Measurements from ENCODE around the gene FNDC3B. TPM values are rescaled to one million over a fixed set of nuclear protein-coding genes. Genes with fewer than 3 reads are reported as not detected.

Gene FNDC3B
- total and polyA plus RNA-seq, 2 of the 8 experiments (the other 6 are each of a cell fraction or from before 2014, with no cell fraction given): 14.1 to 44.4 TPM

DNA sequence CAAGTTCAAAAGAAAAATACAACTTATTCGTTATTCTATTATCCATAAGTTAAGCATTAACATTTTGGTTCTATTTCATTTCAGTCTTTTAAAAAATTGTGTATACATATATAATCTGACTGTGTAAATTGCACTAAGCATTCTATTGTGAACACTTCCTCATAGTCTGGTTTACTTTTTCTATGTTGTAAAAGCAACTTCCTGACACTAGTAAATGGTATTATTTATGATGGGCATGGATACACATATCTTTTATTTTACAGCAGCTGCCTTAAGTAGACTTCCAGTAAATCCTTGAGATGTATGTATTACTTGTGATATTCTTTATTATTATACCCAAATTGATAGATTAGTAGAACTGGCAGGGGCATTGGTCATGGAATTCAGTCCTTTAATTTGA is 58.2 kb downstream of the FNDC3B start (continued):
- TF ChIP-seq, protein P1, sequence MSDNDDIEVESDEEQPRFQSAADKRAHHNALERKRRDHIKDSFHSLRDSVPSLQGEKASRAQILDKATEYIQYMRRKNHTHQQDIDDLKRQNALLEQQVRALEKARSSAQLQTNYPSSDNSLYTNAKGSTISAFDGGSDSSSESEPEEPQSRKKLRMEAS (IDR thresholded peaks at IDR 0.05): no peak
- TF ChIP-seq CEBPB (IDR thresholded peaks at IDR 0.05; ENCODE audit: low read depth, low read length) (no peak), SIX5 (IDR thresholded peaks at IDR 0.05; ENCODE audit: low read depth, low read length) (no peak), CTBP2 (IDR thresholded peaks at IDR 0.05; ENCODE audit: borderline replicate concordance, insufficient read depth, insufficient read length, low read length) (no peak), EP300 (IDR thresholded peaks at IDR 0.05; ENCODE audit: borderline replicate concordance in 1 of 2, low read depth in 2 of 2, low read length in 2 of 2) (no peak), HDAC2 (IDR thresholded peaks at IDR 0.05; ENCODE audit: borderline replicate concordance in 1 of 2, low read depth in 2 of 2, low read length in 2 of 2) (no peak), HDAC6 (IDR thresholded peaks at IDR 0.05; ENCODE audit: low read depth, low read length) (no peak), CBX5 (IDR thresholded peaks at IDR 0.05; ENCODE audit: low read depth, low read length) (no peak)
- TF ChIP-seq, protein P2, sequence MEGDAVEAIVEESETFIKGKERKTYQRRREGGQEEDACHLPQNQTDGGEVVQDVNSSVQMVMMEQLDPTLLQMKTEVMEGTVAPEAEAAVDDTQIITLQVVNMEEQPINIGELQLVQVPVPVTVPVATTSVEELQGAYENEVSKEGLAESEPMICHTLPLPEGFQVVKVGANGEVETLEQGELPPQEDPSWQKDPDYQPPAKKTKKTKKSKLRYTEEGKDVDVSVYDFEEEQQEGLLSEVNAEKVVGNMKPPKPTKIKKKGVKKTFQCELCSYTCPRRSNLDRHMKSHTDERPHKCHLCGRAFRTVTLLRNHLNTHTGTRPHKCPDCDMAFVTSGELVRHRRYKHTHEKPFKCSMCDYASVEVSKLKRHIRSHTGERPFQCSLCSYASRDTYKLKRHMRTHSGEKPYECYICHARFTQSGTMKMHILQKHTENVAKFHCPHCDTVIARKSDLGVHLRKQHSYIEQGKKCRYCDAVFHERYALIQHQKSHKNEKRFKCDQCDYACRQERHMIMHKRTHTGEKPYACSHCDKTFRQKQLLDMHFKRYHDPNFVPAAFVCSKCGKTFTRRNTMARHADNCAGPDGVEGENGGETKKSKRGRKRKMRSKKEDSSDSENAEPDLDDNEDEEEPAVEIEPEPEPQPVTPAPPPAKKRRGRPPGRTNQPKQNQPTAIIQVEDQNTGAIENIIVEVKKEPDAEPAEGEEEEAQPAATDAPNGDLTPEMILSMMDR (IDR thresholded peaks at IDR 0.05; ENCODE audit: control extremely low read depth in 1 of 3, insufficient read depth in 1 of 3, low read depth in 1 of 3, low read length in 3 of 3): no peak
